GM21619 (cell line): Measurements from ENCODE around the gene PLD3.
A peak's percentile ranks its signal among the peaks of the same experiment; 100 is the strongest.

Source experiments
- ATAC-seq: cut with Tn5 transposase; IDR thresholded peaks from one replicate; pipeline ENCODE4 v1.9.1; 2021; ENCODE audit not compliant: unreplicated experiment

PLD3 gene

DNA sequence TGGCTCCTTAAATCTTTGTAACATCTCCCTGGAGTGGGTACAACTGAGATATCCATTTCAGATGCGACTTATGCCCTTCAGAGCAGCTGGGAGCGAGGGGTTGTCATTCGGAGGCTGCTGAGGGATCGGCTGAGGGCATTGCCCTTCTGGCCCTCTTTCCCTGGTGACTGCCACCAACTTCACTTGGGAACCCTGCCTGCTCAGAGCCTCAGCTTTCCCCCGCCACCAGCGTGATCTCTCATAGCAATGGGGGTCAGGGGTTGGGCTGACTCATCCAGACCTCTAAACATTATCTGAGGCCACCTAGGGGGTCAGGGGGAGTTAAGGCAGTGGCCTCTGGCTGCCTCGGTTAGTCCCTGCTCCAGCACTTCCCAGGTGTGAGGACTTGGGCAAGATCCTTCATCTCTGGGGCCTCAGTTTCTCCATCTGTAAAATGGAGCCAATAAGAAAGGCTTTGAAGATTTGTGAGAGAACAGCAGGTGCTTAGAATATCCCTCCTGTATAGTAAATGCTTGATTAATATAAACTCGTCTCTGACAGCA, 63.5 kb downstream of the PLD3 start:
- no peak for ATAC-seq

DNA sequence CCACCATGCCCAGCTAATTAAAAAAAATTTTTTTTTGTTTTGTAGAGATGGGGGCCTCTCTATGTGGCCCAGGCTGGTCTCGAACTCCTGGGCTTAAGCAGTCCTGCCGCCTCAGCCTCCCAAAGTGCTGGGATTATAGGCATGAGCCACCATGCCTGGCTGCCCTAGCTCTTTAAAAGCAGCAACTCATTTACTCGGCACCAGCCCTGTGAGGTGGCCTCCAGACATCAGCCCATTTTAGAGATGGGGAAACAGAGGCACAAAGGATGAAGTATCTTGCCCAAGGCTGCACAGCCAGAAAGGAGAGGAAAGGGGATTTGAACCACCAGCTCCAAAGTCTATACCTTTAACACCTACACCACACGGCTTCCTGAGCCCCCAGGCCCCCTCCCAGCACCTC, 64.4 kb downstream of the PLD3 start:
- ATAC-seq: no peak

DNA sequence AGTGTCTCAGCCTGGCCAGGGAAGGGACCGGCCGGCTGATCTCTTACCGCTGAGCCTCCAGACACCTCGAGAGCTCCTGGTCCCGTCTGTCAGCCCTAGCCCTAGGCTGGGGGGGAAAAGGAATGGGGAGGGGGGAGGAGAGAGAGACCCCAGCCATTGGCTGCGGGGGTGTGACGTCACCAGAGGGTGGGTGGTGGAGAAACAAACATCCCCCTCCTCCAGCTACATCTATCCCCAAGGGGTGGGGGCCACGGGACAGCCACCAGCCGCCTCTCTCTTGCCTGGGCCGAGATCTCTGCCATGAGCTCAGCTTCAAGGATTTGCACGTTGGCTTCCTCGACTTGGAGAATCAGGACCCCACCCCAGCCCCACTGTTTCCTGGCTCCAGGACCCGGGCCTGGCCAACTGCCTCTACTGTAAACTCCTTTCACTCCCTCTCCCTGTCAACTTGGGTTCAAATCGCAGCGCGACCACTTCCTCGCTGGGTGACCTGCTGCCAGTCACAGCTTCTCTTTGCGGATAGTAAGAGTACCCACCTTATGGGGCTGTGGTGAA, 64.9 kb downstream of the PLD3 start, which contains the start of gene PRX:
TSS of gene PRX (minus strand) at position 88 of the 555 bp plus-strand sequence. CDS start 5,446 bp downstream, outside the sequence.
- no peak for ATAC-seq

DNA sequence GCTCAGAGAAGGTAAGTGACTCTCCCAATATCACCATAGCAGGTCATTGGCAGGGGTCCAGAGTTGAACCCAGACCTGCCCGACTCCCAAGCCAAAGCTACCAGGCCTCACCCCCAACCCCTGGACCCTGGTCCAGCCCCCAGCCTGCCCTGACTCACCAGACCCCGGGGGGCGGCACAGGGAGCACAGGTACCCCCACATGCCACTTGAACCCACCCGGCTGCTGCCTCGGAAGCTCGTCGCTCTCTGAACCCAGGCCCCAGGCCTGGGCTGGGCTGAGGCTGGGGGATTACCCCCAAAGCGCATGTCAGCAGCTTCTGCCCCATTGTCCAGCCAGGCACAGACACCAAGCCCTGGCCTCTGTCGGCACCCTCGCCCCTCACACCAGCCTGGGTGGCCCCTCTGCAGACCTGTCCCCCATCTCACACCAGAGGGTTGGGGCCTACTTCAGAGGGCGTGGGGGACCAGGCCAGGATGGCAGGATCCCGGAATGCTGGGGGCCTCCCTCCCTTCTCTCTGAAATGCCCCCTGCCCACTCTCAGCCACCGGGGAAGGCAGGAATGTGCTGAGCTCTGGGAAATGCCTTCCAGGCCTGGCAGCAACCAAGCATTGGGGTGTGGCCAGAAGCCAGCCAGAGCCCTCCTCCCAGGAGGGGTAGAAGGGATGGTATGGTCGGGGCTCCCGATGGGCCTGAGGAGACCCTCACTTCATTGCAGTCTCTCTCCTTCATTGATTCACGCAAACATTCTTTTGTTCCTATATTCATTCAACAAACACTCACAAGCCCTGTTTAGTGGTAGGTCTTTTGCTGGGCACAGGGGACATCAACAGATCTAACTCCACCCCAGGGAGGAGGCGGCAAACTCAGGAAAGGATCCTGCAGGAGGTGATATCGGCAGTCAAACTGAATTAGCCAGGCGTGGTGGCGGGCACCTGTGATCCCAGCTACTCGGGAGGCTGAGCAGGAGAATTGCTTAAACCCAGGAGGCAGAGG, 66.3 kb downstream of the PLD3 start:
- no peak for ATAC-seq

DNA sequence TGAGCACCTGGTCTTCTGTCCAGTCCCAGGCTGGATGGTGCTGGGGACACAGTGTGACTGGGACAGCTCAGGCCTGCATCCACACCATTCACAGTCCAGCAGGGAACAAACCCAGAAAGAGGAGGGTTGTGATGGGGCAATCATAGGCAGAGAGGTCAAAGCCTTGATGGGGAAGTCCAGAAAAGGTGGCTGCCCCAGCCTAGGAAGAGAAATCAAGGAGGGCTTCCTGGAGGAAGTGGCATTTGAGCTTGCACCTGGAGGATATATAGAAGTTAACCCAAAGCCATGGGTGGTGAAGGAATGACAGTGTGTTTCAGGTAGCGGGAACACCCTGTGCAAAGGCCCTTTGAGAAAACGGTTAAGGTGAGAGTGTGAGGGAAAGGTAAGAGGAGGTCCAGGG, 67.3 kb downstream of the PLD3 start:
- no peak for ATAC-seq

DNA sequence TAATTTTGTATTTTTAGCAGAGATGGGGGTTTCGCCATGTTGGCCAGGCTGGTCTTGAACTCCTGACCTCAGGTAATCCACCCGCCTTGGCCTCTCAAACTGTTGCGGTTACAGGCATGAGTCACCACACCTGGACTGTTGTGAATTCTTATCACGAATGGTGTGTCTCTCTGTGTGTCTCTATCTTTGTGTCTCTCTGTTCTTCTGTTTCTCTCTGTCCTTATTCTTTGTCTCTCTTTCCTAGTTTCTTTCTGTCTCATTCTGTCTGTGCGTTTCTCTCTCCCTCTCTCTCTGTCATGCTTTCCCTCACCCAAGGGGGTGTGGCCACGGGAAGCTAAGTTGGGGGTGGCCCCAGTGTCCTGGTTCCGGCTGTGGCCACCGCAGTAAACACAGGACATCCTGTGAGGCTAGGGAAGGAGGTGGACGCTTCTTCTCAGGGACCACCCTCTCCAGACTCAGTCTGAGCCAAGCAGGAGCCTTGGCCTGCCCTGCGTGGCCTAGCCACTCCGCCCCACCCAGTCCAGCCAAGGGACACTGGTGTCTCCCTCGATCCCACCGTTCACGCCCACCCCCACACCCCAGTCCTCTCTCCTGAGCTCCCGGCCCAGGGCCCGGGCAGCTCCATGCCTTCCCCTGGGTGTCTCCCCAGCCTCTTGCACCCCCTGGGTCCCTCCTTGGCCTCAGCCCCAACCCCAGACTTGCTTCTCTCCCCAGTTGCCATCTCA, 68.6 kb downstream of the PLD3 start:
- ATAC-seq: no peak

DNA sequence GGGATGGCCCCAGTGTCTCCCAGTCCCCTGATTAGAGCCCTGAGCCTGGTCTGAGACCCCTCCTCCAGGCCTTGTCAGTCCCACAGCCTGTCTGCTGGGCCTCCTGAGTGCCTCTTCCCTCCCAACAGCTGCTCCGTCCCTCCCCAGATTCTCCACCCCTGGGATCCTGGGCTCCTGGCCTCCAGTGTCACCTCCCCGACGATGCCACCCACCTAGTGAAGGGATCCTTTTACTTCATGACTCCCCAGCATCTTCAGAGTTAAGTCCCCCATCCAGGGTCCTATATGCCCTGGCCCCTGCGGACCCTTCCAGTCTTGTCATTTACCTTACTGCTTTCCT, 69.1 kb downstream of the PLD3 start:
- ATAC-seq: no peak

DNA sequence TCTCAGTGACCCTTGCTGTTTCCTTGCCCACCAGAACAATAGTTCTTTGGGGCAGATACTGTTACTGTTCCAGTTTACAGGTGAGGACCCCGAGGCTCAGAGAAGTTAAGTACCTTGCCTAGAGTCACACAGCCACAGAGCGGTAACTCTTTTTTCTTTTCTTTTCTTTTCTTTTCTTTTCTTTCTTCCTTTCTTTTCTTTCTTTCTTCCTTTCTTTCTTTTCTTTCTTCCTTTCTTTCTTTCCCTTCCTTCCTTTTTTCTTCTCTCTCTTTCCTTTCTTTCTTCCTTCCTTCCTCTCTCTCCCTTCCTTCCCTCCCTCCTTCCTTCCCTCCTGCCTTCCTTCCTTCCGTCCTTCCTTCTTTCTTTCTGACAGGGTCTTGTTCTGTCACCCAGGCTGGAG, 69.5 kb downstream of the PLD3 start:
- ATAC-seq: no peak

DNA sequence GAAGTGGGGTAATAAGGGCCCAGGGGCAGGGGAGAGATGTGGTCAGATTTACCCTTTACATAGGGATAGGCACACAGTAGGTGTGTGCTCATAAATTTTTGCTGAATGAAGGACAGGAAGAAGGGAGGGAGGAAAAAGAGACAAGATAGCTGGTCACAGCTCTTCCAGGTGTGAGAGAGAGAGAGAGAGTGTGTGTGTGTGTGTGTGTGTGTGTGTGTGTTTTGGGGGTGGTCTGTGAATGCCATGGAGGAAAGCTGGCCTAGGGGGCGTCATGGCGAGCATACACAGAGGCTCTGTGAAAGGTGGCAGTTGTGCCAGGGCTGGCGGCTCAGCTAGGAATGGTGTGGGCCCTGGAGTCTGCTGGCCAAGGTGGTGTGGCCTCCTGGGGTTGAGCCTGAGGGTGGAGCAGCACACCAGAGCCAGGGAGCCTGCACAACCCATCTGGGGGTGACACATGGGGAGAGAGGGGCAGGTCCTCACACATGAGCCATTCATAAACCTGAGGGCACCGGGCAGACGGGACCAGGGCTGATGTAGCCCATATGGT, 70.6 kb downstream of the PLD3 start:
- no peak for ATAC-seq

DNA sequence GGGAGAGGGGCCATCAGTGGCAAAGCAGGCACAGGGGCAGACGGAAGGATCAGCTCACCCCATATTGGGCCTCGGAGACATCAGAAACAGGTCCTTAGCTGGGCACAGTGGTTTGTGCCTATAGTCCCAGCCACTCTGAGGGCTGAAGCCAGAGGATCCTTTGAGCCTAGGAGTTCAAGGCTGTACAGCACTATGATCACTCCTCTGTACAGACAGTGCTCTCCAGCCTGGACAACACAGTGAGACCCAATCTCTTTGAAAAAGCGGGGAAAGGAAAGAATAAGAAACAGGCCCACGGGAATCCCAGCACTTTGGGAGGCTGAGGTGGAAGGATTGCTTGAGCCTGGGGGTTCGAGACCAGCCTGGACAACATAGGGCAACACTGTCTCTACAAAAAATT, 71.3 kb downstream of the PLD3 start:
- no peak for ATAC-seq

DNA sequence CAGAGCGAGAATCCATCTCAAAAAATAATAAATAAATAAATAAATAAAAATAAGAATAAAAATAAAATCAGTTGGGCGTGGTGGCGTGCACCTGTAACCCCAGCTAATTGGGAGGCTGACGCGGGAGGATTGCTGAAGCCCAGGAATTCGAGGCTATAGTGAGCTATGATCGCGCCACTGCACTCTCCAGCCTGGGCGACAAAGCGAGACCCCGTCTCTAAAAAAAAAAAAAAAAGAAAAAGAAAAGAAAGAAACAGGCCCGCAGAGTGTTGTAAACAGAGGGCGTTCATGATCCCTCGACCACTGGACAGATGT, 71.9 kb downstream of the PLD3 start:
- ATAC-seq: no peak

DNA sequence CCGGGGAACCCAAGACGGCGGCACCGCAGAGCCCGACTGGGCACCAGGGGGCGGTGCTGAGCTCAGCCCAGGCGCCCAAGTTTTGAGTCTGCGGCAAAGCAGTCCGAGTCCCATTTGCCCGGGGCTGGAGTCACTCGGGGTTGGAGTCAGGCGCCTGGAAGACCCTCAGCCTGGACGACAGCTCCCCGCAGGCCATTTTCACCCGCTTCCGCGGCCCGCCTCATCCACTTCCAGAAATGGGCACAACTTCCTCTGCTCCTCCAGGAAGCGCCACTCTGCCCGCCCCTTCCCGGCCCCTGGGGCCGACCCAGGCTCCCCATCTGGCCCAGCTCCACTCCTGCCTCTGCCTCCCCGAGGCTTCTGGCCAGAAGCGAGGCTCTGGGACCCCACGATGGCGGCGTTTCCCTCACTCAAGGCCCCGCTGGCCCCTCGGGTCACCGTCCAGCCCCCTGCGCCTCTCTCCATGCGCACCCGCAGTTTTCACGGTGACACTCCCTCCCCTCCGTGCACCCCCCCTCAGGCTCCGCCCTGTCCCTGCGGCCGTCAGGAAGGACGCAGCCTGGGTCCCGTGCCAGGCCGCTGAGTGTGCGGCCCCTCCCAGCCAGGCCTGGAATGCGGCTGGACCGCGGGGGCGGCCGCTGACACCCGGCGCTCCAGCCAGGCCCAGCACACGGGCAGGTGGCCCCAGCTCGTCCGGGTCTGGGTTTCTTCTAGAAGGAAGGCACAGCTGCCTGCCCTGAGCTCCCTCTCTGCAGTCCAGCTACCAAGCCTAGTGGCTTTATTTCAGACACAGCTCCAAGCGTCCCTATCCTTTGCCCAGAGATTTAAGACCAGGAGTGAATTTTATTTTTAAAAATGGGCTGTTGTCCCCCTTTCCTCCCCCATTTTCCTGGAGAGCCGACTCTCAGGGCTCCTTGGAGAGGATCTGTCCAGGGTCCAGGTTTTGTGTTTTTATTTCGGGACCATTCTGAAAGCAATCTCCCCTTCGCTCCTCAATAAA, 72.6 kb downstream of the PLD3 start:
- peak; percentile 40 for ATAC-seq

DNA sequence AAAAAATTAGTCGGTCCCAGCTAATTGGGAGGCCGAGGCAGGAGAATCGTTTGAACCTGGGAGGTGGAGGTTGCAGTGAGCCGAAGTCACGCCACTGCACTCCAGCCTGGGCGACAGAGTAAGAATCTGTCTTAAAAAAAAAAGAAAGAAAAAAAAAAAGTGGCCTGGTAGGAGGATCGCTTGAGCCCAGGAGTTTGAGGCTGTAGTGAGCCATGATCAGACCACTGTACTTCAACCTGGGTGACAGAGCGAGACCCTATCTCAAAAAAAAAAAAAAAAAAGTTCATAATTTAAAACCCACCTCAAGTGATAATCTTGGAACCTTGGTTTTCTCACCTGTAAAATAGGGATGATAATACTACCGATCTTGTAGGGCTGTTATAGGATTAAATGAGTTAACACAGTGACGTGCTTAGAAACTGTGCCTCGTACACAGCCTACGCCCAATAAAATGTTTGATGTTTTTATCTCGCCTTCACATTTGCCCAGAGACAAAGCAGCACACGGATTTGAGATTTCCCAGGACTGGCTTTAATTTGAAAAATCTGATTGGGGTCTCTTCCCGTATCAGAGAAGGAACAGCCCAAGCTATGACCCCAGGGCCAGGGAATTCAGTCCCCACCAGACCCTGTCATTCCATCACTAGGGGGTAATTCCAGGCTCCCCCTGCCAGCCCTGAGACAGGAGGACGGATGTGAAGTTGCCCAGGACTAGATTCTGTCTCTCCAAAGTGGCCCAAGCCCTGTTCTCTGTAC, 73.7 kb downstream of the PLD3 start:
- no peak for ATAC-seq

DNA sequence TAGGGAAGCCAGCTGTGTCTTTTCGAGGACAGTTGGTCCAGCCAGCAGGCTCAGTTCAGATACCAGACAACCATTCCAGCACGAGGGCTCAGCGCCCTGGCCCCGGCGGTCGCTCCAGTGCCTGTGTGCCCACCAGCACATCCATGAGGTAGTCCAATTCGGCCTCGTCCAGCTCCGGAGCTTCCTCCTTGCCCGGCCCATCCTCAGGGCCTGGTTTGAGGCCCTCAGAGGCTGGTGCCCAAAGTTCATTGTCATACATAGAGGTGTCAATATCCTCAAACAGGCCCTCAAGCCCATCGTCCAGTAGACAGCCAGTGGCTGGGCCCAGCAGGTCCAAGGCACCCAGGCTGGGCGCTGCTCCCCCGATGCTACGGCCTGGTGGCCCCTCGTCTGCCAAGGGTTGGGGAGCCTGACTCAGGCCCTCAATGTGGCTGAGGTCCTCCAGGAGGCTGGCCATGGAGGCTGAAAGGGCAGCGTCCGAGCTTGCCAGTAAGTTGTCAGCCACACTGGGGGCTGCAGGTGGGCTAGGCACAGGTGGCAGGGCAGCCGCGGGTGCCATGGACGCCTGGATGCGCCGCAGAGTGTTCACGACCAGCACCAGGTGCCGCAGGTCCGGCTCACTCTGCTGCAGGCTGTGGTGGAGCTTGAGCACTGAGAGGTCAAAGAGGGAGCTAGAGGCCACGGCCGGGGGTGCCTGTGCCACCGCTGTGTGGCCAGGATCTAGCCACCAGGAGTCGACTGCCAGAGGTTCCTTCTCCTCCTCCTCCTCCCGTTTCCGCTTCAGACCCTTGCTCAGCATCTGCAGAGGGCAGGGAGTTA, 74.5 kb downstream of the PLD3 start:
- no peak for ATAC-seq

DNA sequence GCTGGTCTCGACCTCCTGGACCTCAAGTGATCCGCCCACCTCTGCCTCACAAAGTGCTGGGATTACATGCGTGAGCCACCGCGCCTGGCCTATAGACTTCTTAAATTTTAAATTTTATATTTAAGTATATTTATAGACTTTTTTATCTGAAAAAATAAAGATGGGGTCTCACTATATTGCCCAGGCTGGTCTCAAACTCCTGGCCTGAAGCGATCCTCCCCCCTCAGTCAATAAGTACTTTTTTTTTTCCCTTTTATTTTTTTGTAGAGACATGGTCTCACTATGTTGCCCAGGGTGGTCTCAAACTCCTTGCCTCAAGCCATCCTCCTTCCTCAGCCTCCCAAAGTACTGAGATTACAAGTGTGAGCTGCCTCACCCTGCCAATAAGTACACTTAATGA, 75.4 kb downstream of the PLD3 start:
- no peak for ATAC-seq

DNA sequence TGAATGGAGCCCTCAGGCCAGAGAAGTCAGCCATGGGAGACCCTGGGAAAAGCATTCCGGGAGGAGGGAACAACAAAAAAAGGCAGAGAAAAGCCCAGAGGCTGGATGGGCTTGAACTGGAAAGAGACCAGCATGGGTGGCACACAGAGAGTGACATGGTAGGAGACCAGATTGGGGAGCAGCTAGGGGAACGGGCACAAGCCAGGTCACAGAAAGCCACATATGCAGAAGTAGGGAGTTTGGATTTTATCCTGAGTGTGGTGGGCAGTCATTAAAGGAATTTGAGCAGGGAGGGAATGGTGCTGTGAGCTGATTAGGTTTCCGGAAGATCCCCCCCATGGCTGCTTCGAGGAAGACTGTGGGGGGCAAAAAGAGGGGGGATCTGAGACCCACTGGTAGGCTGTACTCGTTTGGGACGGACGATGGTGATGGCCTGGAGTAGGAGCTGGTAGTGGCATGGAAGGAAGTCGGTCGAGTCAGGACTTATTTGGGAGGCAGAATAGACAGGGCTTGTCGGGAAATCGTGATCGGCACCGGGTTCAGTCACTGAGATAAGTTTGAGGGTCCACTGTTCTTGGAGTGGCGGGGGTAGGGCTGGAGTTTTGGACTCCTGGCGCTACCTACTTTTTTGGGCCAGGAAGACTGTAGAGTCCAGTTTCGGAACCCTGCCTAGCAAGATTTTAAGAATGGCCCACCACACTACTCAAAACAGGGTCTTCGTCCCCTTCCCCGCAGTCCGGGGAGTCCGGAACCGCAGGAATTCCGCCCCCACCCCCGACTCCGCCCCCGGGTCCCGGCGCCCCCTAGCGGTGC, 76.3 kb downstream of the PLD3 start:
- ATAC-seq: no peak

DNA sequence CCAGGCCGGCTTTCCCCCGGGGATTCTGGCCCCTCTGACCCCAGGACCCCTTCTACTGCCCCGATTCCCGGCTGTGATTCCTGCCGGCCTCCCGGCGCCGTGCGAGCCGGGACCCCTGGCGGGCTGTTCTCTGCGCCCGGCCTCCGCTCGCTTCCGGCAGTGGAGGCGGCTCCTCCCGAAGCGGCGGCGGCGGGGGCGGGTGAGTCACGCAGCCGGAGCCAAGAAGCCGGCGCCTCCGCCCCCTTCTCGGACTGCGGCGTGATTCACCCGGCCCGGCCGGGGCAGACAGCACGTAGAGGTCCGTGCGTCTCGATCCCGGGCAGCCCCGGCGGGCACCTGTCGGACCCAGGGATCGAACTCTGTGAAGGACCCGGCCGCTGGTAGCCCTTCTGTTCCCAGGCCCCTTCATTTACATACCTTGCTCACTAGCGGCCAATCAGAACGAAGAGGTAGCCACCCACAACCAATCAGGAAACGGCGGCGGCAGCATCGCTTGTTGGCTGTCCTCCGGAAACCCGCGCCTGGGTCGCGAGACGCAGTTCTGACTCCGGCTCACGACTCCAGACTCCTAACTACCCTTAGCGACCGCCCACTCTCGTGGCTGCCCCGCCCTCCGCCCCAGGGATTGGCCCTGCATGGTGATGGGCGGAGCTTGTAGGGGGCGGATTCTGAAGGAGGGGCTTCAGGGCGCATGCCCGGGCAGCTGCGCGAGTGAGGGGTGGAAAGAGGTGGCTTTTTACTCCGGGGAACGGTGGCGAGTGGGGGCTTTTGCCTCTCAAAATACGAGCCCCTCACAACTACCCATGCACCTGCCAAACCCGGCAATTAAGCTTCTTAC, 77.2 kb downstream of the PLD3 start, which contains the start of gene SERTAD1:
TSS of gene SERTAD1 (minus strand) at position 543 of the 838 bp plus-strand sequence. CDS start 2,446 bp downstream, outside the sequence.
- peak; percentile 73 for ATAC-seq
